ENCODE measurements around the gene CCDC63. TPM values are rescaled to one million over a fixed set of nuclear protein-coding genes. Genes with fewer than 3 reads are reported as not detected.
A peak's percentile ranks its signal among the peaks of the same experiment; 100 is the strongest.
"Not testable (repeated sequence)": the region's sequence is repeated elsewhere in the genome, so short reads cannot be mapped to it uniquely, and the experiment has no call there.

Gene CCDC63
- total RNA-seq, 1 experiment from 2014 or later: 0.76 TPM

DNA sequence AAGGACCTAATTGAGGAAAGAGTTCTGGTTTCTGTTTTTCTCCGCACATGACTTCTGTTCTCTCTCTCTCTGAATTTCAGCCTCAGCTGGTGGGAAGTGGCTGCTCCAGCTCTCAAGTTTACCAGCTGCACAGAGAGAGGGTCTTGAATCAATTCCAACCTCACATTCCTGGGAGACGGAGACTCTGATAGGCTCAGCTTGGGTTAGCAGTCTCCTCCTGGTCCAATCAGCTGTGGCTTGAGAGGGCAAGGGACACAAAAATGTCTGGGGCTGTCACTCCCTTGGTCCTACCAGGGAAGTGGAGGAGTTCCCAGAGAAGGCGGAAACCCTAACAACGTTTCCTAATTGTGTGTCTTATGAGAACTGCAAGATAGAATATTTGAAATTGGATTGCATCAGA, 7.0 kb downstream of the CCDC63 start:
- H3K4me3 ChIP-seq (ENCODE audit: insufficient read depth, low read depth, low read length): no peak overlapping the region
- no peaks in the 10 kb centered on the region for H3K27me3 ChIP-seq (ENCODE audit: control insufficient read depth, insufficient read depth, low read length)
- peak; percentile 46 for DNase-seq
- H3K36me3 ChIP-seq (replicated peaks; ENCODE audit: control insufficient read depth, insufficient read depth, low read length): no peaks in the 10 kb centered on the region

DNA sequence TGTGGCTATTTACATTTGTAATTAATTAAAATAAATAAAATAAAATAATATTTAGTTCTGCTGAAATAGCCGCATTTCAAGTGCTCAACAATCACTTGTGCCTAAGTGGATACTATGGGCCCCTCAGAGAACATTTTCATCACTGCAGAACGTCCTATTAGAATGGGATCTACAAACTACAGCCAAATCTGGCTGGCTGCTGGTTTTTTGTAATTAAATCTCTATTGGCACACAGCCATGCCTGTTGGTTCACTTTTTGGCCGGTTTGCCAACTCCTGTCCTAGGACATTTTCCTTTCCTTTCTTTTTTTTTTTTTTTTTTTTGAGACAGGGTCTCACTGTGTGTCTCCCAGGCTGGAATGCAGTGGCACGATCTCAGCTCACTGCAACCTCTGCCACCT, 9.8 kb downstream of the CCDC63 start:
- no peaks in the 10 kb centered on the region for H3K36me3 ChIP-seq (replicated peaks; ENCODE audit: control insufficient read depth, insufficient read depth, low read length)
- no peak overlapping the region for H3K4me3 ChIP-seq (ENCODE audit: insufficient read depth, low read depth, low read length)
- DNase-seq: no peak
- no peaks in the 10 kb centered on the region for H3K27me3 ChIP-seq (ENCODE audit: control insufficient read depth, insufficient read depth, low read length)

DNA sequence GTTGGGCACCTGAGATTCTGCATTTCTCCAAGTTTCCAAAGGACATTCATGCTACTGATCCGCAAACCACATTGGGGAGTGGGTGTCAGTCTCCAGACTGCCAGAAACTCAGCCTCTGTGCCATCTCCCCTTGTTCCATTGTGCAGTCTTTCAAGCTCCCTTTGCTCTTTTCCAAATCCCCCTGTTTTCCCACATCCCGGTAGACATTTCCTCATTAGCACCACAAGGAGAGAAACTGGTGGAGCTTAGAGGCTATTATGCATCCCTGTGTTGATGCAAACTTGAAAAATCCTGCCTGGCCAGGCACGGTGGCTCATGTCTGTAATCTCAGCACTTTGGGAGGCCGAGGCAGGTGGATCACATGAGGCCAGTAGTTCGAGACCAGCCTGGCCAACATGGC, 10.7 kb downstream of the CCDC63 start:
- no peak for DNase-seq

DNA sequence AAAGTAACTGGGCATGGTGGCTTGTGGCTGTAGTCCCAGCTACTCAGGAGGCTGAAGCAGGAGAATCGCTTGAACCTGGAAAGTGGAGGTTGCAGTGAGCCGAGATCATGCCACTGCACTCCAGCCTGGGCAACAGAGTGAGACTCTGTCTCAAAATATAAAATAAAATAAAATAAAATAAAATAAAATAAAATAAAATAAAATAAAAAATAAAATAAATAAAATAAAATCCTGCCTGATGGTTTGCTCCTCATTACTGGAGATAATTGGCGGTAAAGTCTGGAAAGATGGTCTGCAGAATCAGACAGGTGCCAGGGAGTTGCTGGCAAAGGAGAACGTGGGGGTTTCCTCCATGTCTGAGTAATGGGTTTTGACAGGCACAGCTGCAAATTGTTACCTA, 11.2 kb downstream of the CCDC63 start:
- H3K36me3 ChIP-seq (replicated peaks; ENCODE audit: control insufficient read depth, insufficient read depth, low read length); H3K27me3 ChIP-seq (ENCODE audit: control insufficient read depth, insufficient read depth, low read length); H3K4me3 ChIP-seq (ENCODE audit: insufficient read depth, low read depth, low read length); DNase-seq: not testable (repeated sequence)

More for the DNA sequence above, 10.7 kb downstream of the CCDC63 start:
- no peaks in the 10 kb centered on the region for H3K36me3 ChIP-seq (replicated peaks; ENCODE audit: control insufficient read depth, insufficient read depth, low read length)
- no peak overlapping the region for H3K4me3 ChIP-seq (ENCODE audit: insufficient read depth, low read depth, low read length)
- H3K27me3 ChIP-seq (ENCODE audit: control insufficient read depth, insufficient read depth, low read length): no peaks in the 10 kb centered on the region

DNA sequence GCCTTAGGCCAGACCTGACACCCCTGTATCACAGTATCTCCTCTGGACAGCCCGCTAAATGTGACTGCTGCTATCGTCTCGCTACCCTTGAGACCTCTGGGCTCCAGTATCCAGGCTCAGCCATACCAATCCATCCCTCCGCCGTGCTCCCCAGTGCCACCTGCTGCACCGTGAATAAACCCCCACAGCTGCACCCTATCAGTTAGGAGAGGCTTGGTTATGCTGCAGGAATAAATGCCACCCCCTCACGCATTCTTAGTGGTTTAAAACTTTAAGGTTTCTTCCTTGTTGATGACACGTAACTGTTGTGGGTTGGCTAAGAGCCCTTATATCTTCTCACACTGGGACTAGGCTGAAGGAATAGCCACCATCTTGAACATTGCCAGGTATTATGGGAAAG, 12.1 kb downstream of the CCDC63 start:
- H3K36me3 ChIP-seq (replicated peaks; ENCODE audit: control insufficient read depth, insufficient read depth, low read length): no peaks in the 10 kb centered on the region
- no peaks in the 10 kb centered on the region for H3K27me3 ChIP-seq (ENCODE audit: control insufficient read depth, insufficient read depth, low read length)
- H3K4me3 ChIP-seq (ENCODE audit: insufficient read depth, low read depth, low read length): no peak overlapping the region
- DNase-seq: no peak

DNA sequence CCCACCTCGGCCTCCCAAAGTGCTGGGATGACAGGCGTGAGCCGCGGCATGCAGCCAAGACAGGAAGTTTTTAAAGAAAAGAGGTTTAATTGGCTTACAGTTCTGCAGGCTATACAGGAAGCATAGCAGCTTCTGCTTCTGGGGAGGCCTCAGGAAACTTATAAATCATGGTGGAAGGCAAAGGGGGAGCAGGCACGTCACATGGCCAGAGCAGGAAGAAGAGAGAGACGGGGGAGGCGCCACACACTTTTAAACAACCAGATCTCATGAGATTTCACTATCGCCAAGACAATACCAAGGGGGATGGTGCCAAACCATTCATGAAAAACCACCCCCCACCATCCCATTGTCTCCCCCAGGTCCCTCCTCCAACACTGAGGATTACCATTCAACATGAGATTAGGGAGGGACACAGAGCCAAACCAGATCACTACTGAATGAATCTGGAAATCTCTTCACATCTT, 14.1 kb downstream of the CCDC63 start:
- DNase-seq: peak; percentile 60
- Histone ChIP-seq H3K4me3 (ENCODE audit: insufficient read depth, low read depth, low read length) (no peak overlapping the region), H3K27me3 (ENCODE audit: control insufficient read depth, insufficient read depth, low read length) (no peaks in the 10 kb centered on the region), H3K36me3 (replicated peaks; ENCODE audit: control insufficient read depth, insufficient read depth, low read length) (no peaks in the 10 kb centered on the region)

DNA sequence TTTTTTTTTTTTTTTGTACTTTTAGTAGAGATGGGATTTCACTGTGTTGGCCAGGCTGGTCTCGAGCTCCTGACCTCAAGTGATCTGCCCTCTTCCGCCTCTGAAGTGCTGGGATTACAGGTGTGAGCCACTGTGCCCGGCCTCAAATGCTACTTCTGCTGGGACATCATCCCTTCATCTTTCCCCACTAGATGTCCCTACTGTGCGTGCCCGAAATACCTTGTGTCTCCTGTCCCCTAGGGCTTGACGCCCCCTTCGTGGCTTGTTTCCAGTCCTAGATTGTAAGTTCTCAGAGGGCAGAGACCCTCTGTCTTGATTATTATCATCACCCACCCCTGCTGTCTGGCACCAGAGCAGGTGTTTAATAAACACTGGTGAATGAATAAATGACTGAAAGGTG, 14.9 kb downstream of the CCDC63 start:
- Histone ChIP-seq H3K27me3 (ENCODE audit: control insufficient read depth, insufficient read depth, low read length) (no peaks in the 10 kb centered on the region), H3K4me3 (ENCODE audit: insufficient read depth, low read depth, low read length) (no peak overlapping the region), H3K36me3 (replicated peaks; ENCODE audit: control insufficient read depth, insufficient read depth, low read length) (no peaks in the 10 kb centered on the region)
- DNase-seq: peak; percentile 67

DNA sequence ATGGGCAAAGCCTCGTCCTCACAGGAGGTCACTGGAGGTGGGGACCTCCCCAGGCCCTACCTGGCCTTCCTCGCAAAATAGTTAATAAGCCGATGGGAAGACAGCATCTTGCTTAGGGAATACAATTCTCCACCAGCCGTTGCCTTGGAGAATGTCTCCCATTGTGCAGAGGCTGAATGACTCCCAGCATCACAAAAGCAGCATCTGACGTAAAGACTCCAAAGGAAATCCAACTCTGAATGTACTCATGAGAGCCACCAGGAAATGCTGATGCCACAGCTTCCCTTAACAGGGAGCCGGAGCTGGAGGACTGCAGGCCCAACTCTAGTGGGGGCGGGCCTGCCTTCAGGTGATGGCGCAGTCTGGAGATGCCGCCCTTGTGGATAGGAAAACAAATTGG, 15.5 kb downstream of the CCDC63 start:
- Histone ChIP-seq H3K4me3 (ENCODE audit: insufficient read depth, low read depth, low read length) (no peak overlapping the region), H3K36me3 (replicated peaks; ENCODE audit: control insufficient read depth, insufficient read depth, low read length) (no peaks in the 10 kb centered on the region), H3K27me3 (ENCODE audit: control insufficient read depth, insufficient read depth, low read length) (no peaks in the 10 kb centered on the region)
- DNase-seq: peak; percentile 44

DNA sequence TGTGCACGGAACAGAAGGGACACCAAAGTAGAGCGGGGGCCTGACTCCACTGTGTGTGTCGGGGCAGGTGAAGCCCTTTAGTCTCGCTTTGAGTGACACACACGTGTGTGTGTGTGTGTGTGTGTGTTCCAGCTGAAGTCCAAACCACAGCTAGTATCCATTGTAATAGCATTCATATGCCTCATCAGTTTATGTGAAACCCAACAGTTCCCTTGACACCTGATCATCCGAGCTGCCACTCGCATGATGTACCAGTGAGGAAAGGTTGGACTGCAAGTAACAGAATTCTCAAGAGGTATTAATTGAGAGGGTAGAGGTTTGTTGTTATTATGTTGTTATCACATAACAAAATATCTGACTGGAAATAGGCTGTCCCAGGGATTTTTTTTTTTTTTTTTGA, 16.4 kb downstream of the CCDC63 start:
- no peaks in the 10 kb centered on the region for H3K36me3 ChIP-seq (replicated peaks; ENCODE audit: control insufficient read depth, insufficient read depth, low read length)
- H3K27me3 ChIP-seq (ENCODE audit: control insufficient read depth, insufficient read depth, low read length): no peaks in the 10 kb centered on the region
- DNase-seq: no peak
- no peak overlapping the region for H3K4me3 ChIP-seq (ENCODE audit: insufficient read depth, low read depth, low read length)

DNA sequence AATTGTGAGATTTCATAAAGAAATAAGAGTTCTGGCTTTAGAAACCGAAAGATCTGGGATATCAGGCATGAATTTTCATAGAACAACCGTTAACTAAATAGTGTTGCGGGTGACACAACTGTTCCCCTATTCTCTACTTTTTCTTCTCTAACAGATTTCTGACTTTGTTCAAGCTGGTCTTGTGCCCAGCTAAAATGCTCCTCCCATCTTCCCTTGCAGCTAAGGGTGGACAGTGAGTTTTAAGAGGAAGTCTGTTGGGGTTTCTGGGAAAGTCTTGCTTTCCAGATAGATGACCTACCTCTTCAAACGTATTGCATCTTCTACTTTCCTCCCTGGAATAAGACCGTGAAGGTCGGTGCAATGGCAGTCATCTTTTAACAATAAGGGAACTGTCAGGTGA, 18.7 kb downstream of the CCDC63 start:
- Histone ChIP-seq H3K27me3 (ENCODE audit: control insufficient read depth, insufficient read depth, low read length) (no peaks in the 10 kb centered on the region), H3K36me3 (replicated peaks; ENCODE audit: control insufficient read depth, insufficient read depth, low read length) (no peaks in the 10 kb centered on the region), H3K4me3 (ENCODE audit: insufficient read depth, low read depth, low read length) (no peak overlapping the region)
- no peak for DNase-seq

DNA sequence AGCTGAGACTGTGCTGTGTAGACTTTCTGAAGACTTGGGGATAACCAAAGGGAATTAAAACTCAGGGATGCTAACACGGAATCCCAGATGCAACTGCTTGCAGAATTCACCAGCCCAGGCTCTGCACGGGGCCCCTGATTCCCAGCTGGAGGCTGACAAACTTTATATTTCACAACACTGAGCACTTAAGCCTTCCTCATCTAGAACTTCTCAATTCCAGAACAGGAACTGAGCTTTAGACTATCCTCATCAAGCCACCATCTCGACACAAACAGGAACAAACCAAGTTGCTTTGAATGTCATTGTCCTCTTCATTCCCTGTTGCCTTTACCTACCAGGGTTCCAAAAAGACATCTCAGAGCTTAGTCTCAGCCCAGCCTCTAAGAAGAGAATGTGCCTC, 22.2 kb downstream of the CCDC63 start:
- H3K36me3 ChIP-seq (replicated peaks; ENCODE audit: control insufficient read depth, insufficient read depth, low read length): no peaks in the 10 kb centered on the region
- no peaks in the 10 kb centered on the region for H3K27me3 ChIP-seq (ENCODE audit: control insufficient read depth, insufficient read depth, low read length)
- H3K4me3 ChIP-seq (ENCODE audit: insufficient read depth, low read depth, low read length): no peak overlapping the region
- no peak for DNase-seq

DNA sequence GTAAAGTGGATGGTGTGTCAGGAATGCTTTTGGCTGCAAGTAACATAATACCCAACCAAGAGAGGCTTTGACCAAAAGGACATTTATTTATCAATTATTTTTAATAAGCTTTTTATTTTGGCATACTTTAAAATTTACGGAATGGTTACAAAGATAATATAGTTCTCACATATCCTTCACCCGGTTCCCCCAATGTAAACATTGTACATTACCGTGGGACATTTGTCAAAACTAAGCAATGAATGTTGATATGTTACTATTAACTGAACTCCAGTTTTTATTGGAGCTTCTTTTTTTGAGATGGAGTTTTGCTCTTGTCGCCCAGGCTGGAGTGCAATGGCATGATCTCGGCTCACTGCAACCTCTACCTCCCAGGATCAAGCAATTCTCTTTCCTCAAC, 23.0 kb downstream of the CCDC63 start:
- no peak overlapping the region for H3K4me3 ChIP-seq (ENCODE audit: insufficient read depth, low read depth, low read length)
- no peaks in the 10 kb centered on the region for H3K36me3 ChIP-seq (replicated peaks; ENCODE audit: control insufficient read depth, insufficient read depth, low read length)
- no peak for DNase-seq
- no peaks in the 10 kb centered on the region for H3K27me3 ChIP-seq (ENCODE audit: control insufficient read depth, insufficient read depth, low read length)

DNA sequence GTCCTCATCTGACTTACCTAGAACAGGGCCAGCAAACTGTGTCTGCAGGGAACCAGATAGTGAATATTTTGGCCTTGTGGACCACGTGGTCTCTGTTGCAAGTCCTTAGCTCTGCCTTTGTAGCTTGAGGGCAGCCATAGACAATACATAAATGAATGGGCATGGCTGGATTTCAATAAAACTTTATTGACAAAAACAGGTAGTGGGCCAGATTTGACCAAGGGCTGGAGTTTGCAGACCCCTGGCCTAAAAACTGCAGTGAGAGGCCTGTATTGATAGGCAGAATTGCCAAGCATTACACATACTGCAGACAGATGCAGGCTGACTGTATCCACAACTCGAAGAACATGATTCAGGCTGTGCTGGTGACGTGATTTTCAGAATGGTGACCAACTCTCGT, 25.3 kb downstream of the CCDC63 start:
- Histone ChIP-seq H3K4me3 (ENCODE audit: insufficient read depth, low read depth, low read length) (no peak overlapping the region), H3K27me3 (ENCODE audit: control insufficient read depth, insufficient read depth, low read length) (no peaks in the 10 kb centered on the region), H3K36me3 (replicated peaks; ENCODE audit: control insufficient read depth, insufficient read depth, low read length) (no peaks in the 10 kb centered on the region)
- no peak for DNase-seq

DNA sequence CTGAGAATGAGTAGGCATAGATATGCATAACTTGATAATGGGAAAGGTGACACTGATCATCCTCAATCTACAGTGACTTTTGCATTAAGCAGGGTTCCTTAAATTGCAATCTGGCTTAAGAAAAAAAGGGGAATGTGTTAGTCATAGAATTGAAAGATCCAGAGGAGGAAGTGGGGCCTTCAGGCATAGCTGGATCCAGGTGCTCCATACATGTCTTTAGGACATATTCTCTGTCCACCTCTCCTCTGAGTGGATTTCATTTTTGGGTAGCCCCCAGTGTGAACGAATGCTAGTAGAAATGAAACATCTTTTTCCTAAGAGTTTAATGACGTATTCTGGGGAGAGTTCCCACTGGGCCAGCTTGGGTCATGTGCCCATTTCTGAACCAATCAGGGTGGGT, 27.6 kb downstream of the CCDC63 start:
- H3K27me3 ChIP-seq (ENCODE audit: control insufficient read depth, insufficient read depth, low read length): no peaks in the 10 kb centered on the region
- no peak for DNase-seq
- H3K4me3 ChIP-seq (ENCODE audit: insufficient read depth, low read depth, low read length): no peak overlapping the region
- no peaks in the 10 kb centered on the region for H3K36me3 ChIP-seq (replicated peaks; ENCODE audit: control insufficient read depth, insufficient read depth, low read length)

DNA sequence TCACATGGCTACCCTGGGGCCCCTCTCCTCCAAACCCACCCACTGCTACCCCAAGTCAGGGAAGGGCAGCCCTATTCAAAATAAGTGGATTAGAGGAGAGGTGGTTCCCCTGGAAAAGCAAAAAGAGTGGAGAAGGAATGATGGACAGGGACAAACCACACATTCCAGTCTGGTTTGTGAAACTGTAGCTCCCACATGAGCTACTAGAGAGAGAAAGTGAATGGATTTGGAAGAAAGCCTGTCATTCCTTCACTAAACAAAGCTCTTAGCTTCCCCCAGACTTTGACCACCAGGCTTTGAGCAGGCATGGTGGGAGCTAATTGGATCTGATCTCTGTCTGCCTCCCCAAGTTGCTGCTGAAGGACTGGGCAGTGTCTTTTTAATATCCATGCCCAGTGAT, 28.0 kb downstream of the CCDC63 start:
- Histone ChIP-seq H3K36me3 (replicated peaks; ENCODE audit: control insufficient read depth, insufficient read depth, low read length) (no peaks in the 10 kb centered on the region), H3K4me3 (ENCODE audit: insufficient read depth, low read depth, low read length) (no peak overlapping the region)
- no peak for DNase-seq

DNA sequence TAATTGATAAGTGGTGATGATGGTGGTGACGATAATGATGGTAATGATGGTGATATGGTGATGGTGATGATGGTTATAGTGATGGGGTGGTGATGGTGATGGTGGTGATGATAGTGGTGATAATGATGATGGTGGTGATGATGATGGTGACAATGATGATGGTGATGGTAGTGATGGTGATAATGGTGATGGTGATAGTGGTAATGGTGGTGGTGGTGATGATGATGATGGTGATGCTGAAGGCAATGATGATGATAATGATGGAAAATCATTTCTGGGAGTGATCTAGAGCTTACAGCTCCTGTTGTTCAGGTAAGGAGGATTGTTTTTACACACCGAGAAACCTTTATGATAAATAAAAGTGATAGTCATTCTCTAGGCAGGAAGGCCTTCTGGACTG, 33.9 kb downstream of the CCDC63 start:
- no peak for DNase-seq
- no peaks in the 10 kb centered on the region for H3K27me3 ChIP-seq (ENCODE audit: control insufficient read depth, insufficient read depth, low read length)

More for the DNA sequence above, 28.0 kb downstream of the CCDC63 start:
- no peaks in the 10 kb centered on the region for H3K27me3 ChIP-seq (ENCODE audit: control insufficient read depth, insufficient read depth, low read length)

More for the DNA sequence above, 33.9 kb downstream of the CCDC63 start:
- H3K4me3 ChIP-seq (ENCODE audit: insufficient read depth, low read depth, low read length): no peak overlapping the region
- H3K36me3 ChIP-seq (replicated peaks; ENCODE audit: control insufficient read depth, insufficient read depth, low read length): no peaks in the 10 kb centered on the region

Data from H7 (cell line).